Ovary (tissue), 9 donors: ENCODE results near the gene SPATA2L. TPM values are rescaled to one million over a fixed set of nuclear protein-coding genes. Genes with fewer than 3 reads are reported as not detected.

Experiments
- DNase-seq, 5 donors: peaks; one replicate each; pipeline ENCODE4 v3.0.0-alpha.2; 2019 to 2020
- H3K27ac ChIP-seq, 2 donors: fragments of 200-600 bp; one replicate each; pipeline versions ENCODE4 v1.5.1 to v1.8.0; 2019 to 2022
- H3K27me3 ChIP-seq: fragments of 200-600 bp; one replicate; pipeline ENCODE4 v1.8.0; 2022
- H3K36me3 ChIP-seq: fragments of 200-600 bp; sonication (generic); one replicate; pipeline ENCODE4 v1.5.1; 2019
- H3K4me1 ChIP-seq: one replicate; pipeline ENCODE4 v1.8.1; 2013; ENCODE audit warnings: mild to moderate bottlenecking, moderate library complexity; ENCODE audit not compliant: insufficient read depth
- H3K4me3 ChIP-seq: fragments of 200-600 bp; sonication (generic); one replicate; pipeline ENCODE4 v1.5.1; 2017
- H3K9me3 ChIP-seq, 2 donors: fragments of 200-600 bp in 1 of 2; sonication (generic) in 1 of 2; one replicate each; pipeline versions ENCODE4 v1.5.1 to v1.8.1; 2013 to 2019; ENCODE audit warnings: mild to moderate bottlenecking in 1 of 2, moderate library complexity in 1 of 2
- CTCF ChIP-seq, 3 donors: fragments of 450-650 bp in 2 of 3; fragments of 200-600 bp in 1 of 3; IDR thresholded peaks; one replicate each; pipeline versions ENCODE4 v1.5.1 to v1.8.0; 2016 to 2022; ENCODE audit warnings: antibody characterized with exemption in 3 of 3, mild to moderate bottlenecking in 1 of 3
- EP300 ChIP-seq: sonication (generic); formaldehyde crosslinking; IDR thresholded peaks from one replicate; pipeline ENCODE4 v1.6.1; 2017; ENCODE audit warnings: antibody characterized with exemption
- POLR2A ChIP-seq: fragments of 450-650 bp; IDR thresholded peaks from one replicate; pipeline ENCODE4 v1.6.1; 2017; ENCODE audit warnings: antibody characterized with exemption, mild to moderate bottlenecking, moderate library complexity
- WGBS, 3 donors: extraction: QIAGEN DNeasy Blood & Tissue Kit in 1 of 3; methylation state at CpG; one replicate each; pipeline versions ENCODE4 v1.1.5 to v1.1.7; 2013 to 2017; 5-methylcytosine and 5-hydroxymethylcytosine counted together
- intact Hi-C, 4 donors: fragments of 100-400 bp; cut with DNase I; formaldehyde crosslinking; loops; one replicate each; pipeline versions ENCODE4 v1.11.0 to v1.15.1; 2022 to 2023
- polyA plus RNA-seq, 2 donors: library from polyadenylated mRNA; stranded (reverse); fragments of 200-250 nt in 1 of 2; fragments of 350-450 nt in 1 of 2; fragmentation: Illumina TruSeq in 1 of 2; extraction: RNeasy Lipid Tissue Mini Kit (QIAGEN cat#74804) in 1 of 2; gene quantifications; one replicate each; pipeline ENCODE4 v1.2.3, GENCODE V29; 2013 to 2014
- total RNA-seq, 7 donors: library from RNA; depleted of rRNA in 2 of 7; stranded (reverse); fragments of >200 nt in 2 of 7; fragmentation: NEBNext Ultra II Directional in 3 of 7; extraction: Animal tissue kit (Norgen Biotek cat#: 25700) in 3 of 7; gene quantifications; one replicate each; pipeline versions ENCODE4 v1.1.0 to v1.2.4, GENCODE V29; 2016 to 2023
- donor health status: DM: no; HTN: no; CAD: no; lungs with moderate emphysema.
- donor health status: DM: no; HTN: no; CAD: no.
- donor health status: Bipolar disorder and iron deficiency.
- donor health status: DM: yes; HTN: yes; CAD: no.
- donor health status: DM: no; HTN: no; CAD: no.
- donor health status: DM: yes; HTN: yes; CAD: no.

Gene SPATA2L
- total and polyA plus RNA-seq, 9 donors = 0.42 to 29.8 (median 5.2) TPM

GRCh38 chr16:89746043-89746442 is 44.5 kb upstream of the SPATA2L start:
- no peaks in the 10 kb centered on the region for H3K36me3 ChIP-seq
- no peaks in the 10 kb centered on the region for H3K9me3 ChIP-seq
- H3K4me3 ChIP-seq = no peak overlapping the region
- H3K27me3 ChIP-seq = no peaks in the 10 kb centered on the region
- DNase-seq = no peak
- H3K4me1 ChIP-seq = peaks cover 5% of the 10 kb centered on the region
- intact Hi-C loops = no loop called here
- no peak for TF ChIP-seq CTCF (IDR thresholded peaks at IDR 0.05)
- no peak for TF ChIP-seq EP300
- TF ChIP-seq POLR2A = no peak
- H3K27ac ChIP-seq = no peak overlapping the region
- WGBS, 3 donors = 86 to 94% (median 87%) methylated on average over 14 to 15 of the region's 15 CpGs

- no peaks in the 10 kb centered on the region for H3K27me3 ChIP-seq
- no peaks in the 10 kb centered on the region for H3K9me3 ChIP-seq
- H3K36me3 ChIP-seq = no peaks in the 10 kb centered on the region
- no peak overlapping the region for H3K4me3 ChIP-seq
- no peak overlapping the region for H3K27ac ChIP-seq
- 43 to 76% (median 51%) methylated on average over 16 of the region's 16 CpGs for WGBS, 3 donors
- H3K4me1 ChIP-seq = peaks cover 5% of the 10 kb centered on the region
- intact Hi-C loops = no loop called here
- DNase-seq = peak; percentile 35 to 86 (median 68)
- TF ChIP-seq EP300 = no peak
- TF ChIP-seq CTCF (IDR thresholded peaks at IDR 0.05) = no peak
- TF ChIP-seq POLR2A = no peak
Measured at GRCh38 chr16:89744813-89745212, 43.3 kb upstream of the SPATA2L start.

- intact Hi-C loops = no loop called here
- DNase-seq = no peak
- Histone ChIP-seq H3K27ac (no peak overlapping the region), H3K4me3 (no peak overlapping the region), H3K36me3 (no peaks in the 10 kb centered on the region), H3K4me1 (peaks cover 5% of the 10 kb centered on the region), H3K27me3 (no peaks in the 10 kb centered on the region), H3K9me3 (no peaks in the 10 kb centered on the region)
- TF ChIP-seq EP300 (no peak), CTCF (IDR thresholded peaks at IDR 0.05) (no peak), POLR2A (no peak)
- 59 to 84% (median 66%) methylated on average over 4 of the region's 4 CpGs for WGBS, 3 donors
Measured at GRCh38 chr16:89742948-89743347, 41.4 kb upstream of the SPATA2L start.

GRCh38 chr16:89741342-89742014 is 40.0 kb upstream of the SPATA2L start:
- TF ChIP-seq EP300 = no peak
- TF ChIP-seq CTCF (IDR thresholded peaks at IDR 0.05) = no peak
- no peak for TF ChIP-seq POLR2A
- Histone ChIP-seq H3K27ac (no peak overlapping the region), H3K27me3 (no peaks in the 10 kb centered on the region), H3K36me3 (no peaks in the 10 kb centered on the region), H3K4me3 (no peak overlapping the region), H3K9me3 (no peaks in the 10 kb centered on the region), H3K4me1 (peaks cover 5% of the 10 kb centered on the region)
- intact Hi-C loops = no loop called here
- 70 to 78% (median 78%) methylated on average over 11 of the region's 11 CpGs for WGBS, 3 donors
- DNase-seq = no peak
